Neutrophil (primary cell): Measurements from ENCODE around the gene AHR.
"Not testable (repeated sequence)": the region's sequence is repeated elsewhere in the genome, so short reads cannot be mapped to it uniquely, and the experiment has no call there.

ENCODE experiments used
- H3K27ac ChIP-seq: fragments of 200-600 bp; sonication (generic); 2 replicates; pipeline ENCODE4 v1.5.1; 2016; ENCODE audit warnings: mild to moderate bottlenecking, moderate library complexity
- H3K27me3 ChIP-seq: fragments of 200-600 bp; sonication (generic); 2 replicates; pipeline ENCODE4 v1.6.0; 2016; ENCODE audit warnings: mild to moderate bottlenecking
- H3K36me3 ChIP-seq: fragments of 200-600 bp; sonication (generic); 2 replicates; pipeline ENCODE4 v1.5.1; 2017
- H3K4me1 ChIP-seq, 2 experiments: fragments of 200-600 bp in 1 of 2; sonication (generic) in 1 of 2; 1 replicate in 1 of 2; 2 replicates in 1 of 2; pipeline versions ENCODE4 v1.5.1 to v1.6.1; 2013 to 2016; ENCODE audit warnings: low read depth in 1 of 2, low read length in 1 of 2, mild to moderate bottlenecking in 1 of 2, moderate library complexity in 1 of 2; ENCODE audit not compliant: control insufficient read depth in 1 of 2, insufficient read depth in 1 of 2
- H3K4me3 ChIP-seq, 2 experiments: fragments of 200-600 bp in 1 of 2; sonication (generic) in 1 of 2; 1 replicate in 1 of 2; 2 replicates in 1 of 2; pipeline ENCODE4 v1.5.1; 2013 to 2016; ENCODE audit warnings: low read depth in 1 of 2, low read length in 1 of 2, mild to moderate bottlenecking in 1 of 2, moderate library complexity in 1 of 2
- H3K9me3 ChIP-seq: fragments of 200-600 bp; sonication (generic); 2 replicates; pipeline ENCODE4 v1.5.1; 2016
- CTCF ChIP-seq: fragments of 200-600 bp; sonication (generic); IDR thresholded peaks from 2 replicates; pipeline ENCODE4 v1.5.1; 2016; ENCODE audit warnings: antibody characterized with exemption

The AHR gene

GRCh38 chr7:17339952-17340351 lies 41.5 kb downstream of the AHR start:
- TF ChIP-seq CTCF, result no peak
- no peak overlapping the region for H3K27ac ChIP-seq
- H3K4me3 ChIP-seq, result no peak overlapping the region
- no peaks in the 10 kb centered on the region for H3K9me3 ChIP-seq
- H3K4me1 ChIP-seq, result no peaks in the 10 kb centered on the region
- no peaks in the 10 kb centered on the region for H3K27me3 ChIP-seq
- no peaks in the 10 kb centered on the region for H3K36me3 ChIP-seq

DNA sequence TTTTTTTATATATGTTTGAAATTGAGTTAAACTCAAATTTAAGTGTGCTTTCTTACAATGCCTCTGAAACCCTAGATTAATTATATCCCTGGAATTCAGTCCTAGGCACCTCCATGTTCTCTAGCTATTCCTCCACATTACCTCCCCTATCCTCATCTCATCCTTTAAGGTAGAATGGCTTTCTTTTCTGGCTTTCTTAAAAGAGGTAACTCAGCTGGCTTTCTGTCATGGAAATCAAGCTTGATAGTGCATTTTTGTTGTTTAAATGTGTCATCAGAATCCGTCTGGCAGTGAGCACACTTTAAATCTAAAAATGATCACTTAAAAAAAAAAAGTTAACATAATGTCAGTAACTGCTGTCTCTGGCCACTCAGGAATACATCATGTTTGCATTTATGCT lies 42.2 kb downstream of the AHR start:
- no peak for TF ChIP-seq CTCF
- no peaks in the 10 kb centered on the region for H3K9me3 ChIP-seq
- H3K27me3 ChIP-seq, result no peaks in the 10 kb centered on the region
- no peak overlapping the region for H3K27ac ChIP-seq
- H3K4me1 ChIP-seq, result no peaks in the 10 kb centered on the region
- H3K4me3 ChIP-seq, result no peak overlapping the region
- no peaks in the 10 kb centered on the region for H3K36me3 ChIP-seq

DNA sequence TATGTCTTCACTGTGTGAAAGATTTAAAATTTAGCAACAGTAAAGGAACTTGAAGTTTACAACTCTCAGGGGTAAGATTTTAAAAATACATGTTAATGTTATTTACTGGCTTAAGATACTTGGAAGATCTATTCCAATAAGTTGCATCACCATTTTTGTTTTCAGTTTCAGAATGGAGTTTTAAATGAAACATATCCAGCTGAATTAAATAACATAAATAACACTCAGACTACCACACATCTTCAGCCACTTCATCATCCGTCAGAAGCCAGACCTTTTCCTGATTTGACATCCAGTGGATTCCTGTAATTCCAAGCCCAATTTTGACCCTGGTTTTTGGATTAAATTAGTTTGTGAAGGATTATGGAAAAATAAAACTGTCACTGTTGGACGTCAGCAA lies 44.3 kb downstream of the AHR start:
- Histone ChIP-seq H3K9me3 (no peaks in the 10 kb centered on the region), H3K27me3 (no peaks in the 10 kb centered on the region), H3K4me1 (no peaks in the 10 kb centered on the region), H3K4me3 (no peak overlapping the region), H3K27ac (no peak overlapping the region), H3K36me3 (no peaks in the 10 kb centered on the region)
- TF ChIP-seq CTCF, result no peak

DNA sequence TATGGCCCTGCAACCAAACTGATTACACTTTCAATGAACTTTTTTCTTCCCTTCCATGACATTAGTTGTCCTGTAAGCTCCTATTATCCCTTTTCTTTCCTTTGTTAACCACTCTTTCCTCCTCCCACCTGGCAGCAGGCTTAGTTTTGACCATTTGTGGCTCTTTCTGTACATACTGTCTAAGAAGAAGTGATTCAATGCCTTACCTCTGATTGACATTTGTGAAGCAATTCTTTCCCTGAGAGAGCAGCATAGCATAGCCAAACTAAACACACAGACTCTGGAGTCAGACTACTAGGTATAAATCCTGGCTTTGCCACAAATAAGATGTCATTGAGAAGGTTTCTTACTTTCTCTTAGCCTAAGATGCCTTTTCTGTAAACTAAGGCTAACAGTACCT lies 48.9 kb downstream of the AHR start:
- H3K27me3 ChIP-seq, result no peaks in the 10 kb centered on the region
- H3K4me3 ChIP-seq, result no peak overlapping the region
- H3K9me3 ChIP-seq, result no peaks in the 10 kb centered on the region
- H3K4me1 ChIP-seq, result no peaks in the 10 kb centered on the region
- H3K27ac ChIP-seq, result no peak overlapping the region
- no peak for TF ChIP-seq CTCF
- no peaks in the 10 kb centered on the region for H3K36me3 ChIP-seq

GRCh38 chr7:17348932-17349331 lies 50.5 kb downstream of the AHR start:
- not testable (repeated sequence) for H3K9me3 ChIP-seq, H3K27me3 ChIP-seq, H3K27ac ChIP-seq, H3K4me1 ChIP-seq, H3K36me3 ChIP-seq, H3K4me3 ChIP-seq

- H3K4me3 ChIP-seq, H3K27ac ChIP-seq, H3K9me3 ChIP-seq, H3K27me3 ChIP-seq, H3K4me1 ChIP-seq, H3K36me3 ChIP-seq: not testable (repeated sequence)
These were observed 51.9 kb downstream of the AHR start for GRCh38 chr7:17350321-17350720.

DNA sequence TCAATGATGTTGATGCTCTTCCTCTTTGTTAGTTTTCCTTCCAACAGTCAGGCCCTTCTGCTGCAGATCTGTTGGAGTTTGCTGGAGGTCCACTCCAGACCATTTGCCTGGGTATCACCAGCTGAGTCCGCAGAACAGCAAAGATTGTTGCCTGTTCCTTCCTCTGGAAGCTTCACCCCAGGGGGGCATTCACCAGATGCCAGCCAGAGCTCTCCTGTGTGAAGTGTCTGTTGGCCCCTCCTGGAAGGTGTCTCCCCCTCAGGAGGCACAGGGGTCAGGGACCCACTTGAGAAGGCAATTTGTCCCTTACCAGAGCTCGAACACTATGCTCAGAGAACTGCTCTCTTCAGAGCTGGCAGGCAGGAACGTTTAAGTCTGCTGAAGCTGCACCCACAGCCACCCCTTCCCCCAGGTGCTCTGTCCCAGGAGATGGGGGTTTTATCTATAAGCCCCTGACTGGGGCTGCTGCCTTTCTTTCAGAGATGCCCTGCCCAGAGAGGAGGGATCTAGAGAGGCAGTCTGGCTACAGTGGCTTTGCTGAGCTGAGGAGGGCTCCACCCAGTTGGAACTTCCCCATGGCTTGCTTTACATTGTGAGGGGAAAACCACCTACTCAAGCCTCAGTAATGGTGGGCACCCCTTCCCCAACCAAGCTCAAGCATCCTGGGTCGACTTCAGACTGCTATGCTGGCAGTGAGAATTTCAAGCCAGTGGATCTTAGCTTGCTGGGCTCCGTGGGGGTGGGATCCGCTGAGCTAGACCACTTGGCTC lies 55.4 kb downstream of the AHR start:
- H3K27ac ChIP-seq, H3K27me3 ChIP-seq, H3K9me3 ChIP-seq, H3K36me3 ChIP-seq, H3K4me1 ChIP-seq, H3K4me3 ChIP-seq: not testable (repeated sequence)
